Right lung (tissue), 5 donors: ENCODE data around the gene ITLN1. TPM values are rescaled to one million over a fixed set of nuclear protein-coding genes. Genes with fewer than 3 reads are reported as not detected.

Source experiments
- DNase-seq, 2 donors: peaks; one replicate each; pipeline ENCODE4 v3.0.0-alpha.2; 2013
- polyA plus RNA-seq, 5 donors: library from polyadenylated mRNA; unstranded; fragments of 120-200 nt; gene quantifications; one replicate each; pipeline versions ENCODE4 v1.2.1 to v1.2.3, GENCODE V29; 2013; ENCODE audit warnings: inconsistent platforms in 1 of 5, low replicate concordance in 1 of 5; ENCODE audit not compliant: insufficient read length in 5 of 5, insufficient read depth in 1 of 5

Gene ITLN1
- polyA plus RNA-seq, 5 donors: 0.38 to 1.6 (median 0.74) TPM

DNA sequence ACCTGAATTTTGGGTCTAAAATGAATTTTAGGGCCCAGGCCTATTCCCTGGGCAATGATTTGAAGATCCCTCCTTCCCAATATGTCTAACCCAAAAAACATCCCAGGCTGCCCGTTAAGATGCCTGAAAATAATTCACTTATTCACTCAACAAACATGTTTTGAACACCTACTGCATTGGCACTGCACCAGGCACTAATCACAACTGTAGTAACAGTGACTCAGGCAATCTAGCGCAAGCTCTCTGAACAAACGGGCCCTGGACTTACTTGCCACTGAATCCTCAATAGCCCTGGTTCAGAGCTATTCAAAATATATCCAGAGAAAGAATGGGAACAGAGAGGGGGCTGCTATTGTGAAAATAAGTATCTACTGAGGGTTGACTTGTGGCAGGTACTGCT, 26.5 kb downstream of the ITLN1 start:
- no peak for DNase-seq

DNA sequence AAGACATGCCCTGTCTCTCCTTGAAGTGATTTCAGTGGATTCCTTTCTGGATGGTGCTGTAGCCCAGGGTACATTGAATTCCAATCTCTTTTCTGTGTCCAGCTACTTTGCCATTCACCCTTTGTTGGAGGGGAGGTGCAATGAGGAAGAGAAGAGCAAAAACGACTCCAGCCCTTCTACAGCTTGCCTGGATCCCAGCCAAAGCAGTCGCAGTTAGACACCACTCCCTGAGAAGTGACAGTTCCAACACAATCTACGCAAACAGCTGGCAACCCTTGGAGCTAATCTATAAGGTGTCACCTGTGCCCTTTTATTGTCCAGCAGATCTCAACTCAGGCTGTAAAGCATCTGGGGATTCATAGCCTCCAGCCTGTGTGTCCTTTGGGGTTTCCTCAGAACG, 26.9 kb downstream of the ITLN1 start:
- no peak for DNase-seq

DNA sequence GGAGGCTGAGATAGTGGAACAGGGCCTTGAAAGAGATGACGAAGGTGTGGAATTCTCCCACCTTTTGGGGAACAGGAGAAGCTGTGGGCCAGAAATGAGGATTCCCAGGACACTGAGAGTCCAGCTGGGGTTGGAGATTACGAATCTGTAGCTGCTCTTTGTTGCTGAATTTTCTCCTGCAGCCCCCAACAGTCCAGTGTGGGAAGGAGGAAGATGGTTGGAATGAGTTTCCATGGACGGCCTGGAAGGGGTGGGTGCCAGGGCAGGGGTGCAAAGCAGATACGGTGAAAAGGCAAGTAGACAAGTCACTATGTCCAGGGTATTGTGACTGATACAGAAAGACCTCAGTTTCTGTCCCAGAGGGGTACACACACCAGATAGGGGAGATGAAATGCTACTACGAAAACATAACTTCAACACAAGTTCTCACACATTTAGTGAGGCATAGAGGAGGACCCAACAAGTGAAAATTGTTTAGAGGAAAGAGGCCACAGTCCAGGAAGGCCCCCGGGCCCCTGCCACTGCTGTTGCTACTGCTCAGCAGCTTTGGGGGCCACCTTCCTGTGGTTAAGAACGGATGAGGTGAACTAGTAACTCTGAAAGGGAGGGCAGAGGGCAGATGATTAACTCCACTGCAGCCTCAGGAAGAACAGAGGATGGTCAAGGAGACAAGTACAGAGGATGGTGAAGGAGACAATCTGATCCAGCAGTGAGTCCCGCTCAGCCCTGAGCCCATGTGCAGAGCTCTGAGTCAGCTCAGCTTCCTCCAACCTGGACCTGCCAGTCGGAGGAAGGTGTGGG, 29.6 kb downstream of the ITLN1 start:
- DNase-seq: no peak

DNA sequence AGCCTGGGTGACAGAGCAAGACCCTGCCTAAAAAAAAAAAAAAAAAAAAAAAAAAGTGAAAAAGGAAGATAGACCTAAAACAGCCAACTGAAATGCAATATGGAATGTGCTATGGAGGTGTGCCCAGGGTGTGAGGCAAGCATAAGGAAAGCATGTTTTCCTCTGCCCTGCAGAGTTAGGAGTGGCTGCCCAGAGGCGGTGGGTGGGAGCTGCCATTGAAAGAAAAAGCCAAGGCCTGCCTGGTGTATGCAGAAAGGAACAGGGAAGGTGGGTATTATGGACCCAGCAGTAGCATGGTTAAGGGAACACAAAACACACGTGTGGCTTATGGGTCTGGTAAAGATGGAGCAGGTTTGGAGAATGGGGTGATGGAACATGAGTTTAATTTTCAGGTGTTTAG, 31.2 kb downstream of the ITLN1 start:
- no peak for DNase-seq

DNA sequence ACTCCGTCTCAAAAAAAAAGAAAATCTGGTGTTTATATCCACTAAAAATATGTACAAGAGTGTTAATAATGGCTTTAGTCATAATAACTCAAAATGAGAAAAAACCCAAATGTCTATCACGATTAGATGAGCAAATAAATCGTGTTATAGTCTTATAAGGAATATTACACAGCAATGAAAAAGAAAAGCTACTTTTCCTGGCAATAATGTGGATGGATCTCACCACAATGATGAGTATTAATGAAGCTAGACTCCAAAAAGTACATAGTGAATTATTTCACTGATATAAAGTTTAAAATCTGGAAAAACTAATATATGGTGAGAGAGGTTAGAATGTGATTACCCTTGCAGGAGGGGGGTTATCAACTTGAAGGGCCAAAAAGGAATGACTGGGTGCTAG, 32.0 kb downstream of the ITLN1 start:
- no peak for DNase-seq

DNA sequence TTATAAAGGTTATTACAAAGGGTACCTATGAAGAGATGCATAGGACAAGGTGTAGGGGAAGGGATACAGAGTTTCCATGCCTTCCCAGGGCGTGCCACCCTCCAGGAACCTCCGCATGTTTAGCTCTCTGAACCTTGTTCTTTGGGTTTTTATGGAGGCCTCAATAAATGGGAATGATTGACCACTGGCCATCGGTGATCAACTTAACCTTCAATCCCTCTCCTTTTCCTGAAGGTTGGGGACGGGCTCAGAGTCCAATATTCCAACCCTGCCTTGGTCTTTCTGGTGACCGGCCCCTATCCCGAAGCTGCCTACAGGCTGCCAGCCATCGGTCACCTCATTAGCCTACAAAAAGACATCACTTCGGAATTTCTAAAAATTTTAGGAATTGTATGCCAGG, 34.0 kb downstream of the ITLN1 start:
- DNase-seq: no peak

DNA sequence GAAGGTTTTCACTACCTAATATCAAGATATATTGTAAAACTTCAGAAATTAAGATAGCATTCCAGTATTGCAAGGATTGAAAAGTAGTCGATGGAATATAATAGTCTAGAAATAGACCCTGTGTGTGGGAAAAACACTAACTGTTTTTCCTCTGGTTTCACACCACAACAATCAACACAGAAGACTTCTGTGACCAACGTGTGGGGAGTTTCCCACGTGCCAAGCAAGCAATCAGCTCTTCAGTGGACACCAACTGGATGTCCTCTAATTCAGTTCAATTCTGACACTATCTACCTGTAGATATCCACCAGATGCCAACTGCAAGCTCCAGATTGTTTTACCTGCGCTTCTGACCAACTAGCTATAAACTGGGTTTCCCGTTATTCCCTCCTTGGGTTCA, 34.4 kb downstream of the ITLN1 start:
- DNase-seq: no peak

DNA sequence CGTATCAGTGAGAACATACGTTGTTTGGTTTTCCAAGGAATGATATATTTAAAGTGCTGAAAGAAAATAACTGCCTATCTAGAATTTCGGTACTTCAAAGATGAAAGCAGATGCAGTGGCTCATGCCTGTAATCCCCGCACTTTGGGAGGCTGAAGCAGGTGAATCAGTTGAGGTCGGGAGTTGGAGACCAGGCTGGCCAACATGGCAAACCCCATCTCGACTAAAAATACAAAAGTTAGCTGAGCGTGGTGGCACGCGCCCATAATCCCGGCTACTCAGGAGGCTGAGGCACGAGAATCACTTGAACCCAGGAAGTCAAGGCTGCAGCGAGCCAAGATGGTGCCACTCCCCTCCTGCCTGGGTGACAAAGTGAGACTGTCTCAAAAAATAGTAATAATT, 38.7 kb downstream of the ITLN1 start:
- DNase-seq: no peak

DNA sequence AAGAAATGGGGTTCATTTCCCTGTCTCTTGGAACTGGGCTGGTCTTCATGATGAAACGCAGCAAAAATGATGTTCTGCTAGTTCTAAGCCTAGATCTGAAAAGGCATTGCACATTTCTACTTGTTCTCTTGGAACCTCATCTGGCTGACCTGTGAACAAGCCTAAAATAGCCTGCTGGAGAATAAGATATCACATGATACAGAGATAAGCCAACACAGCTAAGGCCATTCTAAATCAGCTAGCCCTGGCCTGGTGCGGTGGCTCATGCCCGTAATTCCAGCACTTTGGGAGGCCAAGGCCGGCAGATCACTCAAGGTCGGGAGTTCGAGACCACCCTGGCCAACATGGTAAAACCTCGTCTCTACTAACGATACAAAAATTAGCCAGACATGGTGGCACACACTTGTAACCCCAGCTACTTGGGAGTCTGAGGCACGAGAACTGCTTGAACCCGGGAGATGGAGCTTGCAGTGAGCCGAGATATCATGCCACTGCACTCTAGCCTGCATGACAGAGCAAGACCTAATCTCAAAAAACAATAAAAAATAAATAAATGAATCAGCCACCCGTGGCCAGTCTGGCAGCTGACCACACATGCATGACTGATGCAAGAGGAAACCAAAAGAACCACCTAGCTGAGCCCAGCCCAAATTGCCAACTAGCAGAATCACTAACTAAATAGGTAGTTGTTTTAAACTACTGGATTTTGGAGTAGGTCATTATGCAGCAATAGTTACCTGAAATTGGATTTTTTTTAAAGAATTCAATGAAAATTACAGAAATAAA, 40.3 kb downstream of the ITLN1 start:
- DNase-seq: no peak

DNA sequence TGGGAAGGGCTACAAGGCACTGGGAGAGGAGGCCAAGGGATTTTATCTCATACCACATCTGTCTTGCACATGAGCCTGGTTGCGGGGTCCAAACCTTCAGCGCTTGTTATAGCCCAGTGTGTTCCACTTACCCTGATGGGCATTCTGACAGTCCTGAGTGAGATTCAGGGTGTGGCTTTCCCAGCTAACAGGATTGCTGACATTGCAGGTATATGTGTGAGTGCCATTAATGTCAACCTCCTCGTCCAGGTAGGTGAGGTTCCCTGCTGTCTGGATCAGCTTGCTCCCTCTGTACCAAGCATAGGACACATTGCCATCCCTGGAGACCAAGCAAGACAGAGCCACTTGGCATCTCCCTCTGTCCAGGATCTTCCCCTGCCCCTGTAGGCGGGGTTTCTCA, 43.9 kb downstream of the ITLN1 start:
- DNase-seq: no peak

DNA sequence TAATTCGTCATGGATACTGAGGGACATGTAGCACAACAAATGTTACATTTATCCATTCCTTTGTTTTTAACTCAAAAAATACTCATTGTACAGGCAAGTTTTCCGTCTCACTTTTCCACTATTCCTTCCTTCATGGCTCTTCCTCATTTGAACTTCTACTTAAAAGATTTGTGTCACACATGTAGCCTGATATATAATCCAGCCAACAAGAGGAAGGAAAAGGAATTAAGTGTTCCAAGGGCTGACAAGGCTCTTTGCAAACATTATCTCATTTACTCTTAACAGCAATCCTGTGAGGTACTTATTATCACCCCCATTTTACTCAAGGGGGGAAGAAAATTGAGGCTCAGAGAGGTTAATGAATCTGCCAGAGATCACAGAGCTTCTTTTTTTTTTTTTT, 45.2 kb downstream of the ITLN1 start:
- no peak for DNase-seq

DNA sequence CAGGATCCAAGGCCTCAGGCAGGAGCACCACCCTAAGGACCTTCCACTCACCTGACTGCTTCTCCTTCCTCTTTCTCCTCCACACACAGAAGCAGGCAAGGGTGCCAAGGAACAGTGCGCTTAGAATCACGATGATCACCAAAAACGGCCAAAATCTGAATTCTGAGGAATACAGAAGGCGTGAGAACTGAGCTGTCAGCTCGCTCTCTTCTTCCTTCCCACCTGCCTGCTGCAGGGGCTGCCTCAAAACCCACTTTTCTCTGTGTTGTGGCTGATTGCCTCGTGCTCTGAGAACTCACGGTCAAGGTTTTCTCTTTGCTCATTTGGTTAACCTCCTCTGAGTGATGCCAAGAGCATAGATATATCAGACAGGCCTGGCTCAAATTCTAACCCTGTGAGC, 46.1 kb downstream of the ITLN1 start:
- DNase-seq: no peak

DNA sequence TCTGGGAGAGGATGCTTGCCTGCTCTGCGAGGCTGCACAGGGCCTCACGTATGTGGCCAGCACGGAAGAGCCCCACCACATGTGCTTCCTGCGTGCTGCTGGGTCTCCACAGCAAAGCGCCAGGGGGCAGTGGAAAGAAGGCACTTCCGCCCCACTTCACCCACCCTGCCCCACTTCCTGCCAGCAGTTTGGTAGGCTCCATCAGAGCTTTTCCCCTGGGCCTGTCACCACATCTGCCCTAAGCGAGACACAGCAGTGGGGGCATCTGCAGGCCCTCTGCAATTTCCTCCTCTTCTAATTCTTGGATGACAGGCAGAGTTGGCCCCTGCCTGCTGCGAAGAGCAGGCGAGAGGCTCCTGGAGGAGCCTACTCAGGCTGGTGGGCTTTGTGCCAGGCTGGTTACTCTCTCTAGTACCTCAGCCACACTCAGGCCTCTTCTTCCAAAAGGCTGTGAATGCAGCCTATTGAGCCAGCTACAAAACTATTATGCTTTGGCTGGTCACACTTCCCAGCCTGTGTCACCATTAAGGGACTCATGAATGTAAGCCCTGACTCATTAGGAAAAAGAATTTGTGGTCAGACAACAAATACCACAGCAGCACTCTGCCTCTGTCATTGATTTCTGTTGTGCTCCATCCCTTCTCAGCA, 47.3 kb downstream of the ITLN1 start:
- no peak for DNase-seq

DNA sequence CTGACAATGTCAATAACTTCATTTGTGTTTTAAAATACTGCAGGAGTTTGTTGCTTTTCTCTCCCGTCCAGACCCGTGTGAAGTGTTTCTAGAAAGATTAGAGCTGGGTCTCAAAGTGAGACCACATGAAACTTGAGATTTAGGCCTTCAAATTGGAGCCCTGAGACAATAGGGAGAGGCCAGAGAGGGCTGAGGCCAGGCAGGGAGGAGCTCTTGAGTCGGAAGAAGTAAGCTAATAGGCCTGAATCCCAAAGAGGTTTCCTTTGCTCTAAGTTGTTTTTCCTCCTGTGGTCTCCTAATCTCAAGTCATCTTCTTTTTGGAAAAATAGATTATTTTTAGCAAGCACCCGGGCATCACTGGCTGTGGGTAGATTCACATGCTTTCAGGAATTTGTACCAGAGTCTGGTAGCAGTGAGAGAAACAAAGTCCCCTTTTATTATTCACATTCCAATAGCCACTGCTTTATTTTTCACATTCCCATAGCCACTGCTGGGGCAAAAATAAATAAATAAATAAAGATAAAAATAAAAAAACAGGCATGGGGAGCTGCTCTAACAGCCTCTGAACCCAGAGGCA, 47.9 kb downstream of the ITLN1 start:
- no peak for DNase-seq

DNA sequence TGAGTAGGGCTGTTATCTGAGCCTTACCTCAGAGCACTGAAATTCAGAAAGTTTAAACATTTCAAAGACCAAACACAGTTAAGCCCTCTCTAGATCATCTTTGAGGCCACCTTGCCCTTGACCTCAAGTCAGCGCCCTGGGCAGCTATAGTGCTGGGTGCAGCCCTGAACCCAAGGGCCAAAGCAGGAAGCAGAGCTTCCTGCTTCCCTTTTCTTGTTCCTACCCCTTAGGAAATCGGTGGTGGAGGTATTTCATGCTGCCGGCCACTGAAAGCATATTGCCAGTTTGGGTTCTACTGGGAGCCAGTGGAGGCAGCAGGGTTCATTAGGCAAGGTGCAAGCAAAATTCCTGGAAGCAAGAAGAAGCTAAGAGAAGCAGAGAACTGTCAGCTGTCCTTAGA, 48.4 kb downstream of the ITLN1 start:
- no peak for DNase-seq

DNA sequence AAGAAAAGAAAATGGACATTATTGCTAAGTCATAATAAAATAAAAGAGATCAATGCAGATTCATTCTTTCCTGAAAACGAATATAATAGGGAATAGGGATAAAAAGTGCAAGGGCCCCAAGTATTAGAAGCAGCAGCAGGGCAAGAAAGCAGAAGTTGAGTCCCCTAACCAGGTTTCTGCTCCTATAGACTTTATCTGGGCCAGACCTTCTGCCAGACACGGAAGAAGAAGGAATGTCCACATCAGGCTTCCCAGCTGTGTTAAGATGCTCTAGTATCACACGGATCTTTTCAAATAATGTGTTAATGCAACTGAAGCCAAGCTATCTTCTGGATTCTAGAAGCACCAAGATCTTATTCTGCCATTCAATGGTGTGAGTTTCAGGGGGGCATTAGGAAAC, 49.2 kb downstream of the ITLN1 start:
- no peak for DNase-seq

DNA sequence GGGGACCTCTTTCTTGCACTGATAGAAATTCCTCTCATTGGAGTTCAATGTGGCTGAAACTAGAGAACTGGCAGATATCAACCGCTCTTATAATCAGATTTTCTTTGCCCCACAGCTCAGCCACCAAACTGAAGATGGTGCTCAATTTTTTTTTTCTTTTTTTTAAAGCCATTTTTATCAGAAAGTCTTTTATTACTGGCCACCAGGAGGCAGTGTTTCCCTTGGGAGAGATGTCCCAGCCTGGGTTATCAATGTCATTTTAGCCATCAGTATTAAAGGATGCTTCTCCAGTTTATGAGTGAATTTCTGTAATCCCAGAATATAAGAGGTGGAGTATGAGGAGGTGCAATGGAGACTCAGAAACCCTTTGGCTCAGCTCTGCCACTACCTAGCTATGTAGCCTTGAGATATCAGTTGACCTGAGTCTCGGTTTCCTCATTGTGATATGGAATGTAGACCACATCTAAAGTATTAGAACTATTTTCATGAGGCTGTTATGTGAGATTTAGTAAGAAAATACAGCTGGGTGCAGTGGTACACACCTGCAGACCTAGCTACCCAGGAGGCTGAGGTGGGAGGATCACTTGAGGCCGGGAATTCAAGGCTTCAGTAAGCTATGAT, 49.9 kb downstream of the ITLN1 start:
- DNase-seq: no peak

DNA sequence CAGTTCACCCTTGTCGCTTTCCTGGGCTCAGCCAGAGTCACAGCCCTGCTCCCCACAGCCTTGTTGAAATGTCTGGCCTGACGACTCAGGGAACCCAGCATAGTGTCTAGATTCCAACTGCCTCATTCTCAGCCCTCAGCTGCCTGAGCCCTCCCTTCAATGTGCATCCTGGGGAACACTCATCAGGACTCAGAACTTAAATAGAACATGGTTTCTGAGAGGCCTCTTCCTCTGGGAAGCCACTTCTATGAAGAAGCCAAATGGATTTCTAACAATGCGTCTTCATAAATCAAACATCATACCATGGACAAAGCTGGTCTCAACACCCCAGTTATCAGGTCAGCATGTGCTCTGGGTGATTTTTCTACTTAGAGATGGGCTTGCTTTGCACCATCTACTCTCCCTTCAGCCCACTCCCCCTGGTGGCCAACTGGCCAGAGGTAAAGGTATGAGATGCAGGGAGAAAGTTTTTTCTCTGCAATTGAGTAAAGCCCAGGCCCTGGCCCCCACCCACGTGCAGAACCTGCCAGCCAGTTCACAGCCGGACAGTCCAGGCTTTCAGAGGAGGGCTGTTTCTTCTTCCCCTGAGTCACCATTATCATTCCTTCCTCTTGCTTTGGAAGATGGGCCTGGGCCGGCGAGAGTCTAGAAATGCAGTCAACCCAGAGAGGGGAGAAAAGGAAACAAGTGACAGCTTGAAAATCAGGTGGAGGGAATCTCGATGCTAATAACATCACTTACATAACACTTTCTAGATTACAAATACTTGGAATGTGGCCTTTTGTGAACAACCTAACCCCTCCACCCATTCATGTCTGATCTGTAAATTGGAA, 54.4 kb downstream of the ITLN1 start:
- peak in 1 of 2 donors; percentile 32 for DNase-seq

DNA sequence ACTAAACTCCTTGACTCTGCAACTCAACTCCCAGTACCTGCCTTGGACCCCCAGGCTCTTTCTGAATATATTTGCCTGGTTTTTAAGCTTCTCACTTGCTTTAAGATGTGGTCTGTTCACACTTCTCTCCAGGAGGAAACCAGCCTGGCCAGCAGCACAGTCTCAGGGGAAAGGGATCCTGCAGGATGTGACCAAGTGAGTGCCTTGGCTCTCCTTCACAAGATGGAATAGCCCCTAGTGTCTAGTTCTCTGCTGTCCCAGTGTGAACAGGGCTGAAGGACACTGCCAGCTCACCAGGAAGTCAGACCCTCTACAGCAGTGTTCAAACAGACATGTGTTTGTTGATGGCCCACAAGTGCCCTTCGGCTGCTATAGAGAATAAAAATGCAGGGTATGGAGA, 55.2 kb downstream of the ITLN1 start:
- no peak for DNase-seq

DNA sequence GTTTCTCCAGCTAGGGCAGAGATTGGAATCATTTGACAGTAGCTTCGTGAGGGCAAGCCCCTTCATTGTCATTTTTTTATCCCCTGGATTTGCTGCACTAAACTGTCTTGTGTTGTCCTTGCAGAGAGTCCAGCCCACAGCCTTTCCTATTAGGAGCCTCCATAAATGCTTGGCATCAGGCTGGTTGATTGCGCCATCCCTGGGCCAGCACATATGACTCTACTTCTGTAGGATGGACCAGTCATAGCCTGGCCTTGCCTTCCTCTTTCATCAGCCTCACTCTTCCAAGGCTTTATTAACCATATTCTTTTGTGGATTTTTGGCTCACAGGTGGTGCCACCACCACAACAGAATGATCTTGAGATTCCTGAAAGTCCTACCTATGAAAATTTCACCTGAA, 57.6 kb downstream of the ITLN1 start:
- no peak for DNase-seq

DNA sequence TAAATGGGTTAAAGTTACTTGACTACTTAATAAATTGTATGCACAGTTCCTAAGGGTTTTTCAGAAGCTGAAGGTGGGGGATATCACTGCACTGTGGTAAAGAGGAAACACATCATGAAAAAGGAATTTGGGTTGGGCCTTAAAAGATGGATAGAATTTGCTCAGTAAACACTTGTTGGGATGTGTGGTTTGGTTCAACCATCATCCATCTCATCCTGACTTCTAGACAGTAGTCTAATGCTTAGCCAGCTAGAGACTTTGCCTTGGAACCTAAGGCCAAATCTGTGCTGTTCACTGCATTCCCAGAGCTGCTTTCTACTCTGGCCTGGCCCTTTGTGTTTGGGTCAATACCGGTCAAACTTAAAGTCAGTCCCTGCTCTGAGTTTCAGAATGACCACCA, 58.4 kb downstream of the ITLN1 start:
- DNase-seq: no peak
